Fibroblast of lung (primary cell): ENCODE data around the gene RBM33.

Source experiments
- CTCF ChIP-seq, 2 donors: IDR thresholded peaks in 1 of 2; conservative IDR thresholded peaks in 1 of 2; 1 replicate in 1 of 2; 2 replicates in 1 of 2; pipeline ENCODE4 v1.5.1; 2011 to 2012; ENCODE audit warnings: low read length in 2 of 2, control low read depth in 1 of 2, inconsistent platforms in 1 of 2, low read depth in 1 of 2, mild to moderate bottlenecking in 1 of 2
- EZH2 ChIP-seq: IDR thresholded peaks from 2 replicates; pipeline ENCODE4 v1.5.1; 2012; ENCODE audit warnings: low read length, control low read depth, mild to moderate bottlenecking; ENCODE audit errors: missing control alignments

GRCh38 chr7:155609185-155609584 is 35.3 kb upstream of the RBM33 start:
- TF ChIP-seq EZH2 (no peak), CTCF (conservative IDR thresholded peaks at IDR 0.05 in 1 of 2, IDR thresholded peaks at IDR 0.05 in 1 of 2; ENCODE audit: low read depth in 1 of 2, low read length in 2 of 2) (no peak)
